Stimulated activated CD8-positive, alpha-beta memory T cell treated with anti-CD3 and anti-CD28 coated beads, Interleukin-2, amount 100 ng/mL, for 48 hours (primary cell): ENCODE results near the gene NCBP2.

Experiments
- DNase-seq, 2 donors: peaks; one replicate each; pipeline ENCODE4 v3.0.0-alpha.2; 2020; ENCODE audit warnings: low read depth in 2 of 2

The NCBP2 gene

DNA sequence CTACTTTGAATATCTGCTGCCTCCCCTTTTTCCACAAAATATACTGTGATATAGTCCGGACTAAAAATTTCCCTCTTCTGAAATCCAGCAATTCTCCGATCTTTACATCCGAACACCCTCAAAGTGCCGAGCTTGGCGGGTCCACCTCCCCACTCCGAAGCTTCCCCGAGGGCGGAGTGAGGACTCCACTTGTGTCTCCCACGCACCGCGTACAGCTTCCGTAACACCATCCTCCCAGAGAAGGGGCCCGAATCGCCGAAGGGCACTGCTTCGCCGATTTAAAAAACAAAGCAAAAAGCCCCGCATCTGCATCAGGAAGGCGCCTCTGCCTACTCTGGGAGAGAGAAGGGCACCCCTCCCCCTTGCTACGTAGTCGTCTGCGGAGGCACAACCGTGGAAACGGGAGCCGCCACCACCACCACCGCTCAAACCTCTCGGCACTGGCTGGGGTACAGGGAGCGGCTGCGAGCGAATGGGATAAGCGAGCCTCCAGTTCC is 551 bp downstream of the NCBP2 start:
- peak; percentile 38 to 55 for DNase-seq

GRCh38 chr3:196938576-196938975 is 3.8 kb downstream of the NCBP2 start:
- DNase-seq = no peak

- DNase-seq = no peak
Measured at GRCh38 chr3:196938124-196938523, 4.2 kb downstream of the NCBP2 start.

GRCh38 chr3:196936288-196936687 is 6.0 kb downstream of the NCBP2 start:
- no peak for DNase-seq

- no peak for DNase-seq
Measured at GRCh38 chr3:196932600-196932999, 9.7 kb downstream of the NCBP2 start.

GRCh38 chr3:196931828-196932587 is 10.3 kb downstream of the NCBP2 start:
- DNase-seq = no peak

DNA sequence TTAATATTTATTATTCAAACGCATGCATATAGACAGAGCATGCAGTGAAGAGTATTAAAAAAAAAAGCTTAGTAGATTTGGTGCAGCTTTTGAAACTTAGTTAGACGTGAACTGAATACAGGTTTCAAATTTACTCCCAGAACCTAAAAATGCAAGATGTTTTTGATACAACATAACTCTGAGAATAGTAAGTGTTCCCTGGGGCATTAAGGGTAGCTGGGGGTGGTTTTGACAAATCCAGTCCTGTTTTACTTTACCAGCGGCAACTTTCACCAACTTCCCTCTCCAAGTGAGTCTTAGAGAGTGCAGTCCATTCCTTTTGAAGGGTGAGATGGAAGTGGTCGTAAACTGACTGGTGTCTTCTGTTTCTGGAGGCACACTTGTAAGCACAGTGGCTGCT is 11.2 kb downstream of the NCBP2 start:
- no peak for DNase-seq

GRCh38 chr3:196927571-196928453 is 14.5 kb downstream of the NCBP2 start:
- no peak for DNase-seq

DNA sequence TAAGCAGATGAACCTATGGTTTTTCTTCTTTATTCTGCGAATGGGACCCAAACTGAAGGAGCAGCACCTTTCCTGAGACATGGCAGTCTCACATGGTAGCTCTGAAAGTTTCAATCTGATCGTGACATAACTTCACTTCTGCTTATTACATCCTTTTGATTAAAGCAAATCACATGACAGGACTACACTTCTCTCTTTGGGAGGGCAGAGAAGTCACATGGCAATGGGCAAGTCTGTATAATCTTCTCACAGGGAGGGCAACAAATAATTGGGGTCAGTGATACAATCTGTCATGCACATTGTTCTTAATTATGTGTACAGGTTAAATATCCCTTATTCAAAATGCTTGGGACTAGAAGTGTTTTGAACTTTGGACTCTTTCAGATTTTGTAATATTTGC is 21.6 kb downstream of the NCBP2 start:
- no peak for DNase-seq

GRCh38 chr3:196918968-196919367 is 23.4 kb downstream of the NCBP2 start:
- DNase-seq = no peak

GRCh38 chr3:196916995-196917394 is 25.3 kb downstream of the NCBP2 start:
- DNase-seq = no peak

- DNase-seq = no peak
Measured at GRCh38 chr3:196916221-196916620, 26.1 kb downstream of the NCBP2 start.

DNA sequence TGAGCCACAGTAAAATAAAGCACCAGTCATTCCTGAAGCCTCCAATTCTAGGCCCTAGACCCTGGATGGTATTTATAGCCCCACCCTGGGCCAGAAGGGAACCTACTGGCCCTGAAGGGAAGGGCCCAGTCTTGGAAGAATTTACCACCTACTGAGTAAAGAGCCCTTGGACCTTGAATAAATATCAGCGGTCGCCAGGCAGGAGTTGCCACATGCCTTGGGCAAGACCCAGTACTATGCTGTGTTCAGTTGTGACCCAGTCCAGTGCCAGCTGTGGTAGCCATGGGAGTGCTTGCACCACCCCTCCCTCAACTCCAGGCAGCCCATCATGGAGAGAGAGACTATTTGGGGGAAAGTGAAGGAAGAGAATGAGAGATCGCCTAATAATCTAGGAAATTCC is 27.0 kb downstream of the NCBP2 start:
- DNase-seq = no peak

GRCh38 chr3:196914866-196915265 is 27.5 kb downstream of the NCBP2 start:
- DNase-seq = no peak

DNA sequence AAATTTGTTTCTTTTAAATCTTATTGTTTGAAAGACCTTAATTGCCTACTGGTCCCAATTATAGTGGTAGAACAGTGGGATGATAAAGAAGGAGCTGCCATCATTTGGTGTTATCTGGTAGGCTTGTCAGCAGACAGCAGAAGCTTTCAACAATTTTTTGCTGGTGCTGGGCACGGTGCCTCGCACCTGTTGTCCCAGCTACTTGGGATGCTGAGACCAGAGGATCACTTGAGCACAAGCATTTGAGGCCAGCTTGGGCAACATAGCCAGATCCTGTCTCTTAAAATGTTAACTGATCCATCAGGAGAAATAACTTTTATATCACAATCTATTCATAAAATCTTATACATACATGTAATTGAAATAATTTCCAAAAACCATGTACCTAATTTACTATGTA is 38.6 kb downstream of the NCBP2 start:
- DNase-seq = no peak

- DNase-seq = no peak
Measured at GRCh38 chr3:196902296-196902695, 40.0 kb downstream of the NCBP2 start.

DNA sequence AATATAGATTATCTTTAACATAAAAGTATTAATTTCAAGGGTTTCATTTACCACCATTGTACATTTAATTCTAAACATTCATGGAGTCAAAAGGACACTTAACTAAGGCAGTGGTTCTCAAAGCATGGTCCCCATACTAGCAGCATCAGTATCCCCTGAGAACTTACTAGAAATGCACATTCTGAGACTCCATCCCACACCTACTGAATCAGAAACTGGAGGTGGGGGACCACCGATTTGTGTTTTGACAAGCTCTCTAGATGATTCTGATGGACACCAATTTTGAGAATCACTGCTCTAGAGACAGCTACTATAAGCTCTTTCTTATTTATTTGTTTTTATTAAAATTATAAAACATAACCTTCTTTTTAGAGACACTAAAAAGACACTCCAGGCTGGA is 40.6 kb downstream of the NCBP2 start:
- no peak for DNase-seq

GRCh38 chr3:196896229-196896628 is 46.1 kb downstream of the NCBP2 start:
- no peak for DNase-seq

GRCh38 chr3:196894557-196895295 is 47.6 kb downstream of the NCBP2 start:
- DNase-seq = no peak

GRCh38 chr3:196889844-196890708 is 52.3 kb downstream of the NCBP2 start:
- DNase-seq = no peak

DNA sequence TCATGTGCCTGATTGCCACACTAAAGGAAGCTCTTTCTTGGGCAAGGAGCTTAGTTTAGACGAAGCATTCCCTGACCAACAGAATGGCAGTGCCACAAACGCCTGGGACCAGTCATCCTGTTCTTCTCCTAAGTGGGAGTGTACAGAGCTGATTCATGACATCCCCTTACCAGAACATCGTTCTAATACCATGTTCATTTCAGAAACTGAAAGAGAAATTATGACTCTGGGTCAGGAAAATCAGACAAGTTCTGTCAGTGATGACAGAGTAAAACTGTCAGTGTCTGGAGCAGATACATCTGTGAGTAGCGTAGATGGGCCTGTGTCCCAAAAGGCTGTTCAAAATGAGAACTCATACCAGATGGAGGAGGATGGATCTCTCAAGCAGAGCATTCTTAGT is 56.2 kb downstream of the NCBP2 start:
- peak in 1 of 2 donors; percentile 8 for DNase-seq
